GM10266 (cell line): ENCODE measurements around the gene RASSF8.

ENCODE experiments used
- DNase-seq: peaks from one replicate; pipeline ENCODE4 v3.0.0; 2012; ENCODE audit errors: extremely low spot score
- TF ChIP-seq, protein P1 (sequence below): IDR thresholded peaks from 2 replicates; pipeline ENCODE4 v1.5.1; 2012; ENCODE audit warnings: mild to moderate bottlenecking, low read depth; ENCODE audit not compliant: control insufficient read depth, insufficient read depth; ENCODE audit errors: missing control alignments

The RASSF8 gene, protein sequence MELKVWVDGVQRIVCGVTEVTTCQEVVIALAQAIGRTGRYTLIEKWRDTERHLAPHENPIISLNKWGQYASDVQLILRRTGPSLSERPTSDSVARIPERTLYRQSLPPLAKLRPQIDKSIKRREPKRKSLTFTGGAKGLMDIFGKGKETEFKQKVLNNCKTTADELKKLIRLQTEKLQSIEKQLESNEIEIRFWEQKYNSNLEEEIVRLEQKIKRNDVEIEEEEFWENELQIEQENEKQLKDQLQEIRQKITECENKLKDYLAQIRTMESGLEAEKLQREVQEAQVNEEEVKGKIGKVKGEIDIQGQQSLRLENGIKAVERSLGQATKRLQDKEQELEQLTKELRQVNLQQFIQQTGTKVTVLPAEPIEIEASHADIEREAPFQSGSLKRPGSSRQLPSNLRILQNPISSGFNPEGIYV

DNA sequence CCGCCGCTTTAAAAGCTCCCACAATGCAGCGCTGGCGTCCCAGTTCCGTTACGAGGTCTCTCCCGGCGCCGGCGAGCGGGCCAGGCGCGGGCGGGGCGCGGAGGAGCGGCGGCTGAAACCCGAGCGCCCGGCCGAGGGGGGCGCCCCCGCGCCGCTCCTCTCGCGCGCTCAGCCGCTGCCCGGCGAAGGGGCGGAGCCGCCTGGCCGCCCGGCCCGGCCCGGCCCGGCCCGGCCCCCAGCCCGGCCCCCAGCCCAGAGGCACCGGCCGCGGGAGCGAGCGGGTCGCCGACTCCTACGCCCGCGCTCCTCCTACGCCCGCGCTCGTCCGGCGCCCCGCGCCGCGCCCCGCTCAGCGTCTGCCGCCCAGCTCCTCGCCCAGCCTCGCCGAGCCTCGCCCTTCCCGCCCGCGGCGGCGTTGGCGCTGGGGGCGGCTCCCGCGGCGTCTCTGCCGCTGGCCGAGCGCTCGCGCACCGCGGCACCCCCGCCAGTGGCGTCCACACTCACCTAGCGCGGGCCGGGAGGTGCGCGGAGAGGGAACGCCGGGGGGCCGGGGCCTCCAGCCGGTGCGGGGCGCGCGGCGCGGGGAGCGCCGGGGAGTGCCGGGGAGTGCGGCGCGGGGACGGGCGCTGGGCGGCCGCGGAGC lies at the start of gene RASSF8:
Gene RASSF8 (plus strand): TSS at position 255 of the 643 bp plus-strand sequence. CDS start 96,662 bp downstream, outside the sequence.
- peak; percentile 82 for DNase-seq
- TF ChIP-seq, protein P1, sequence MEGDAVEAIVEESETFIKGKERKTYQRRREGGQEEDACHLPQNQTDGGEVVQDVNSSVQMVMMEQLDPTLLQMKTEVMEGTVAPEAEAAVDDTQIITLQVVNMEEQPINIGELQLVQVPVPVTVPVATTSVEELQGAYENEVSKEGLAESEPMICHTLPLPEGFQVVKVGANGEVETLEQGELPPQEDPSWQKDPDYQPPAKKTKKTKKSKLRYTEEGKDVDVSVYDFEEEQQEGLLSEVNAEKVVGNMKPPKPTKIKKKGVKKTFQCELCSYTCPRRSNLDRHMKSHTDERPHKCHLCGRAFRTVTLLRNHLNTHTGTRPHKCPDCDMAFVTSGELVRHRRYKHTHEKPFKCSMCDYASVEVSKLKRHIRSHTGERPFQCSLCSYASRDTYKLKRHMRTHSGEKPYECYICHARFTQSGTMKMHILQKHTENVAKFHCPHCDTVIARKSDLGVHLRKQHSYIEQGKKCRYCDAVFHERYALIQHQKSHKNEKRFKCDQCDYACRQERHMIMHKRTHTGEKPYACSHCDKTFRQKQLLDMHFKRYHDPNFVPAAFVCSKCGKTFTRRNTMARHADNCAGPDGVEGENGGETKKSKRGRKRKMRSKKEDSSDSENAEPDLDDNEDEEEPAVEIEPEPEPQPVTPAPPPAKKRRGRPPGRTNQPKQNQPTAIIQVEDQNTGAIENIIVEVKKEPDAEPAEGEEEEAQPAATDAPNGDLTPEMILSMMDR: no peak

DNA sequence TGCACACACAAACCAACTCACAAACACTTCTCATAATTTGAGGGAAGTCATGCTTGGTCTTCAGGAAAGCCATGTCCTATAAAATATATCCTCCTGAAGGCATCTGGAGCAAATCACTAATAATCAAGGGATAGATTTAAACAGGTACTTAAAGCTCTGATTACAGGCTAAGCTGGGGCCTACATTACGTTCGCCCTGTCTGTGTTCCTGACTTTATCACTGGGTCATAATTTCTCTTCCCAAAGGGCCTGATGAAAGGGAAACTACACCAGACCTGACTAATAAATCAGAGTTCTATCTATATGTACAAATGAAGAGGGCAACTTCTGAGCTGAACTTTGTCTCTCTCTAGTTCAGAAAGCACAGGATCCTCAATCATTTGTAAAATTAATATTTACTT lies 43.9 kb upstream of the RASSF8 start:
- TF ChIP-seq, protein P1: no peak
- DNase-seq: no peak

DNA sequence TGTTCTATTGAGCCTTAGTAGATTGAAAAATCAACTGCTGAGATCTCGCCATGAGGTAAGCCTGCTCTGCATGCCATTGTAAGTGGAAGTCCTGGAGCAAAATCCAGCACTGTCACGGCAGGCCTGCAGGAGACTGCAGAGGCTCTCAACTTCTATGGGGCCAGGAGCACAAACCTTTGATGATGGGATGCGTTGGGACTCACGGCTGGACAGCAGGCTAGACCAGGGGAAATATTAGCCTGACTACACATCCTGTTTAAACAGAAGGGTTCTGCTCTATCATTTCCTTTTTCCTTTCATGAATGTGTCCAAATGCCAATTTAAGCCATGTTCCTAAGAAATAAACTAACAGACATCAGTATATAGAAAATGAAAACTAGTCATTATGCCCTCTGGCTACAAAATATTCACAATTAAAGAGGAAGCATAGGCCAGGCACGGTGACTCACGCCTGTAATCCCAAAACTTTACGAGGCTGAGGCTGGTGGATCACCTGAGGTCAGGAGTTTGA lies 33.9 kb upstream of the RASSF8 start:
- TF ChIP-seq, protein P1: no peak

DNA sequence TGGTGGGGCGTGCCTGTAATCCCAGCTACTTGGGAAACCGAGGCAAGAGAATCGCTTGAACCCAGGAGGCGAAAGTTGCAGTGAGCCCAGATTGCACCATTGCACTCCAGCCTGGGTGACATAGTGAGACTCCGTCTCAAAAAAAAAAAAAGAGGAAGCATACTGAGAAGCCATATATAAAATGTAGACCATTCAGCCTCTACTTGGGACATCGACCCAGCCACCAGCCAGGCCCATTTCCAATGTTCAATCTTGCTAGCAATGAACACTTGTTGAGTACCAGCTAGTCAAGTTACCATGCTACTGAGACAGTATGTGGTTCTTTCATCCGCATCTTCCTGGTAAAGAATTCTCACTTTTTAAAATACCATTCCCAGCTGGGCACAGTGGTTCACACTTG lies 33.4 kb upstream of the RASSF8 start:
- no peak for DNase-seq
- TF ChIP-seq, protein P1: no peak

More for the DNA sequence above, 33.9 kb upstream of the RASSF8 start:
- no peak for DNase-seq

DNA sequence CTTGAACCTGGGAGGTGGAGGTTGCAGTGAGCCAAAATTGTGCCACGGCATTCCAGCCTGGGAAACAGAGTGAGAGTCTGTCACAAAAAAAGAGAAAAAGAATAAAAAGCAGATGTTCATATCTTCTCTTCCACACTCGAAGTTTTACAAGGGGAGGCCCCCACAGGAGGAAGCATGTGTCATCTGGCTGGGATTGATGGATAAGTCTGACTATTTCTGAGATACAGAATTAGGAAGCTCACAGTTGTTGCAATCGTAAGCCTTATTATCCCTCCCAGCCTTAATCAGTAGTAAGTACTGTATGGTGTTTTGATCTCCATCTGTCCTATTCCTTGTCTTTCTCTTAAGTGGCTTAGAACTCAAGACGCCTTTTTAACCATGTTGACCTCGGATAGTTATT lies 31.9 kb upstream of the RASSF8 start:
- no peak for DNase-seq
- TF ChIP-seq, protein P1: no peak

DNA sequence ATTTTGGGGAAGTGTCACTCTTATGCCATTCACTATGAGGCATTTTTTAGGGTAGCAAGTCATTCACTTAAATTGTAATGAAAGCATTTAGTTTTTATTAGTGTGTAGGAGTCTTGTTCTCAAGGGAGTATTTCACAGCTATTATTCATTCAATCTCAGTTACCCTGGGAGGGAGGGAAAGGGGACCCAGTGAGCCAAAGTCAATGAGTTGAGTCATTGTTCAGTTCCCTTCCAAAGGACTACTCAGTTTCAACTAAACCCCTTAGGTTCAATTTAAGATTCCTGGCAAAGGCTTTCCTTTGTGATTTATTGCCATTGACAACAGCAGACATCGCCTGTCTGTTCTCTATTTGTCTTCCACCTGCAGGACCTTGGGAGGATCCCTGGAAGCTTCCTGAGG lies 29.3 kb upstream of the RASSF8 start:
- no peak for DNase-seq
- TF ChIP-seq, protein P1: no peak

DNA sequence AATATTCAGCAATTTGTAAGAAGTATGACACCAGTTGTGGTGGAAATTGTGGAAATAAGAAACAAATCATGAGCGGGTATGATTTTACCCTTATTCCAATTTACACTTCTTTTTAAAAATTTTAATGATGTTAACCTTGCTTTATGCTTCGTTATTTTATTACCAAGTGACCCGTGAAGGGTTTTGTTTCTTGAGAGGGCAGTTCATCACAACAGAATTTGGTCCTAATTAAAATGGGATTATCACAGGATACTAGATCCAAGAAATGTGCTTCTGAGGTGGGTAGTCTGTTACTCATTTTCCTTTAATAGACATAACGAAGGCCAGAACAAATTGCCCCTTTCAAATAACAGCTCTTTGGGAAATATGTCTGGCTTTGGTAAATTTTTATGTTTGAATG lies 25.5 kb upstream of the RASSF8 start:
- TF ChIP-seq, protein P1: no peak
- no peak for DNase-seq
